Measurements from ENCODE around the gene KRT10.
"Not testable (repeated sequence)": the region's sequence is repeated elsewhere in the genome, so short reads cannot be mapped to it uniquely, and the experiment has no call there.

The KRT10 gene

DNA sequence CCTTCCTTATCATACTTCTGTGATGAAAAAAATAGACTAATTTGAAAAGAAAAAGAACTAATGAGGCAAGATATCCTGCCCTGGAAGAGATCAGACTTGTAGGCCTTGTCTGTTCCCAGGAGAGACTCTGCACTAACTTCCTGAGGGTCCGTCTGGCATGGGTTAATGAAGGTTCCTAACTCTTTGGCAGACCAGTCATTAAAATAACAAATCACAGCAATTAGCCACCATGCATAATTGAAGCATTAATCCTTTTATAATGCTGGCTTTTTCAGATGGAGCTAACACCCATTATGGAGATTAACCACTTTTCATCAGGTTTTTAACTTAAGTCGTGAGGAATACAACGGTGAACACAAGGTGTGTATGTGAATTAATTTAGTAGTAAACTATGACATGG is 10.4 kb upstream of the KRT10 start:
- DNase-seq (ENCODE audit: low read depth), result no peak

DNA sequence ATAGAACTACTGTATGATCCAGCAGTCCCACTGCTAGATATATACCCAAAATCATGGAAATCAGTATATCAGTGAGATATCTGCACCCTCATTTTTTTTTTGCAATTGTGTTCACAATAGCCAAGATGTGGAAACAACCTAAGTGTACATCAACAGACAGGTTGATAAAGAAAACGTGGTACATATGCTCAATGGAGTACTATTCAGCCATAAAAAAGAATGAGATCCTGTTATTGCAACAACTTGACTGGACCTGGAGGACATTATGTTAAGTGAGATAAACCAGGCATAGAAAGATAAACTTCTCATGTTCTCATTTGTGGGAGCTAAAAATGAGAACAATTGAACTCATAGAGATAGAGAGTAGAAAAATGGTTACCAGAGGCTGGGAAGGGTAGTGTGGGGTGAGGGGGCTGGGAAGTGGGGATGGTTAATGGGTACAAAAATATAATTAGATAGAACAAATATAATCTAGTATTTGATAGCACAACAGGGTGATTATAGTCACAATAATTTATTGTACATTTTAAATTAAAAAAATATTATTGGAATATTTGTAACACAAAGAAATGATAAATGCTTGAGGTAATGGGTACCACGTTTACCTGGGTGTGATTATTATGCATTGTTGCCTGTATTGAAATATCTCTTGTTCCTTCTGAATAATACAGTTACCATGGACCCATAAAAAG is 7.8 kb upstream of the KRT10 start:
- DNase-seq (ENCODE audit: low read depth), result no peak

DNA sequence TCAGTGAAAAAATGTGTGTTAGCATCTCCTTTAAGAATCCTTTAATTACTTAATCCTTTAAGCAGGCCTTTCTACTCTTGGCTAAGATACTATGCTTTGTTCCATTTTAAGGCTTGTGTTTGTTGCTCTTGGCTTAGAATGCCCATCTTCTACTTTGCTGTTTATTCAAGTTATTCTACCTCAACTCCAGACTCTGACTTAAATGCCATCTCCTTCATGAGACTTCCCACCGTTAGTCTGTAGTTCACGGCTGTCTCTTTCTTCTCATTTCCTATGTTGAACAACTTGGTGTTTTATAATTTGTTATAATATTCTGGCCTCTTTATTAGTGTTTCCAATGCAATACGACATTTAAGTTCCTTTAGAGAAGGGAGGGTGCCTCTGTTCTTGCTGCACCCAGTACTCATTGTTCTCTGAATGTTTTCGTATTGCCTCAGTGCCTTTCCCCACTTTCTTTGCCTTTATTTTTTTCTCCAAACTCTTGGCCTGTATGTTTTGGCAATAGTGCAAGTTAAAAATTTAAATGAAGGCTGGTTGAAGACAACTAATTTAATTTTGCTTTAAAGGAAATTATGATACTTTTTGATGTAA is 6.1 kb upstream of the KRT10 start:
- DNase-seq (ENCODE audit: low read depth), result no peak

DNA sequence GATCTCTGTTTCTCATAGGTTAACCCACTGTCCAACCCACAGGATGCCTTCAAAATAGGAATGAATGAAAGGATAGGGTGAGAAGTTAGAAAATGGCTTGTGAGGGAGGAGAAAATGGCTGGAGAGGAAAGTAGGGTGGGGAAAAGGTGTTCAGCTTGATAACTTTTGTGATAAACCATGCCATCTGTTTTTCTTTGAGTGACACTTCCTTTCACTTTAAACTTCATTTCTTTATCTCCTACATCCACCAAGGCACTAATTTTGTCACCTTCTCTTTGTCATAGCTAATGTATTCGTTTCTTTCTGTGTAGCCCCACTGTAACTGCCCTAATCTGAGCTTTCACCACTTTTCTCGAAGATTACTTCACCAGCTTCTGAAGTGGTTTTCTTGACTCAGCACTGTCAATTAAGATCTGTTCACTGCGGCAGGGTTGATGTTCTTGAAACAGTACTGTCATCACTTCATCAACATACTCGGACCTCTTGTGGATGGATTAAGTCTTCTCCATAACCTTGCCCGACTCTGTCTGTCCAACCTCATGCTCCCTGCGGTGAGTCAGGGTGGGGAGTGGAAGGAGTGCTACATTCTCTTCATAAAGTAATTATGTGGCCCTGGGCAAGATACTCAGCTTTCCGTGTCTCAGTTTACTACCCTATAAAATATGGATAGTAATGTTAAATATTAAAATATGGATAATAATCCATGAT is 5.5 kb upstream of the KRT10 start:
- no peak for DNase-seq (ENCODE audit: low read depth)

- no peak for DNase-seq (ENCODE audit: low read depth)
Observed at GRCh38 chr17:40825599-40825998, 3.2 kb upstream of the KRT10 start.

GRCh38 chr17:40824015-40824832 is 1.8 kb upstream of the KRT10 start:
- DNase-seq (ENCODE audit: low read depth), result no peak

DNA sequence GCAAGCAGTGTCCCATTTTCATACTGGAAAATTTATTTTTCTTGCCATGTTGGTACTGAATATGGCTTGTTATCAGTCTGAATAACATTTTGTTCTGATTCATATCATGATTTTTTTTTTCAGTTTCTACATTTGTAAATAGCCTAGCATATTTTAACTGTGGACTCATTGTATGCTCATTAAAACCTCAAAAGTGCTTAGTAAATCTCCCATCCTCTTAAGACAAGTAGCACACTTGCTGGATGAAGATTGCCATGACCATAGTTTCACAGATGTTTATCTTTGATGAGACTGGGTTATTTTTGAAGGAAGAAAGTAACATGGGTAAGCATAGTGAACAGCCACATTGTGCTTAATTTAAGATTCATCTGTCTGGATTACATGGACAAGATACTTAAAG is 878 bp downstream of the KRT10 start:
- DNase-seq (ENCODE audit: low read depth), result no peak

- DNase-seq (ENCODE audit: low read depth), result no peak
Observed at GRCh38 chr17:40820228-40820838, 2.1 kb downstream of the KRT10 start.

DNA sequence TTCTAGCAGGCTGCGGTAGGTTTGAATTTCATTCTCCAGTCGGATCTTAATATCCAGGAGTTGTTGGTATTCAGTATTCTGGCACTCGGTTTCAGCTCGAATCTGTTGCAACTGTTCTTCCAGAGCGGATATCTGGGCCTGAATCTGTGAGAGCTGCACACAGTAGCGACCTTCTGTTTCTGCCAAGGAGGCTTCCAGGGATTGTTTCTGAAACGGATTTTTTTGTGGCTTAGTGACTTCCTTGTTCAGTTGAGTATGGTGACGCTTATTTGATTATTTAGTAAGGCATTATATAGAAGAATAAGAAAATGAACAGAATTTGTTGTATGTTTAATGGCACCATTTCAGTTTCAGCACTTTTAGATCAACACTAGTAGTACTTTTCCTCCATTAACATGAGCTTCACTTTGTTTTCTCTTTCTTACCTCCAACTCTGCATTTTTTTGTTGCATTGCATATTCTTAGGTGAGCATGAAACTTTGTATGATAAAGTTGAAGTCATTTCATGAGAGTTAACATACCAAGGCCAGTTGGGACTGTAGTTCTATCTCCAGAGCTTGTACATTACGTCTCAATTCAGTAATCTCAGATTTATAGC is 2.8 kb downstream of the KRT10 start:
- no peak for DNase-seq (ENCODE audit: low read depth)

GRCh38 chr17:40818733-40819527 is 3.5 kb downstream of the KRT10 start:
- DNase-seq (ENCODE audit: low read depth), result peak; percentile 79

DNA sequence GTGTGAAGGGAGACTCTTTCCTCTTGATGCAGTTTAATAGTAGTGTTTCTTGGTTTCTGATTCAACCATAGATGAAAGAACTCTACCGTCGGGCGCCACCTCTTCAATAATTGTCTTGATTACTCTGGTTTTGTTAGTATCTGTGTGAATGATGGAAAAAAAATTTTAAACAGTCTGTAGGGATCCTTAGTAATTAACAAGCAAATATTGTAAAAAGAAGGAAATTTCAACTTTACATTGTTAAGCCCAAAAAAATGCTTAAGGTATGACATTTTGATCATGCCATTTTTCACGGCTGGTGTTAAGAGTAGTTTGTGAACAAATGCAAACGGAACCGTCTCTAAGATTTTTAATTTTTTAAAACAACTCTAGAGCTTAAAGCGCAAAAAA is 4.1 kb downstream of the KRT10 start:
- DNase-seq (ENCODE audit: low read depth), result no peak

DNA sequence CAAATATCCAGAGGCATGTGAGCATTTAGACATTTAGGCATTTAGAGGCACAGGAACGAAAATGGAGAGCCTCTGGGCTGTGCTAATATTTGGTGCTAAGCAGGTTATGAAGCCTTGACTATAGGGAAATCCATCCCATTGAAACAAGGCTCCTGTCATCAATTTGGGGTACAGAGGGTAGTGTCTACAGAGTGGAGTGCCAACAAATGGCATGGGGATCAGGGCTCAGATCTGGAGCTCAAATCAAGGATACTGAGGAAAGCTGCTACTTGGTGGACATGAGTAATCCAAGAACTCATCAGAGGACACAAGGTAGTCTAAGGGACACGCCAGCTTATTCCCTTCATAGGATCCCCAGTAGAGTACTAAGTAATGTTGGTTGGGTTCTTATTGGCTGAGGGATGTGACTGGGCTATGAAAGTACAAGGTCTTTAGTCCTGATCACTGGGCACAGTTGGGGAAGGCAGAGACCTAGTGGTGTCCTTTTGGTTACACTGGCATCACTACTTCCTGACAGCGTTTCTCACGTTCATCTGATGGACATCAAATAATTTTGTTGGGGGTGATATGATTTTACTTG is 5.2 kb downstream of the KRT10 start:
- no peak for DNase-seq (ENCODE audit: low read depth)

- DNase-seq (ENCODE audit: low read depth), result no peak
Observed at GRCh38 chr17:40816569-40816968, 5.8 kb downstream of the KRT10 start.

GRCh38 chr17:40815381-40815780 is 7.0 kb downstream of the KRT10 start:
- no peak for DNase-seq (ENCODE audit: low read depth)

DNA sequence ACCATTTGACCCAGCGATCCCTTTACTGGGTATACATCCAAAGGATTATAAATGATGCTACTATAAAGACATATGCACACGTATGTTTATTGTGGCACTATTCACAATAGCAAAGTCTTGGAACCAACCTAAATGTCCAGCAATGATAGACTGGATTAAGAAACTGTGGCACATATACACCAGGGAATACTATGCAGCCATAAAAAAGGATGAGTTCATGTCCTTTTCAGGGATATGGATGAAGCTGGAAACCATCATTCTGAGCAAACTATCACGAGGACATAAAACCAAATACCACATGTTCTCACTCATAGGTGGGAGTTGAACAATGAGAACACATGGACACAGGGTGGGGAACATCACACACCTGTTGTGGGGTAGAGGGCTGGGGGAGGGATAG is 7.8 kb downstream of the KRT10 start:
- not testable (repeated sequence) for DNase-seq (ENCODE audit: low read depth)

DNA sequence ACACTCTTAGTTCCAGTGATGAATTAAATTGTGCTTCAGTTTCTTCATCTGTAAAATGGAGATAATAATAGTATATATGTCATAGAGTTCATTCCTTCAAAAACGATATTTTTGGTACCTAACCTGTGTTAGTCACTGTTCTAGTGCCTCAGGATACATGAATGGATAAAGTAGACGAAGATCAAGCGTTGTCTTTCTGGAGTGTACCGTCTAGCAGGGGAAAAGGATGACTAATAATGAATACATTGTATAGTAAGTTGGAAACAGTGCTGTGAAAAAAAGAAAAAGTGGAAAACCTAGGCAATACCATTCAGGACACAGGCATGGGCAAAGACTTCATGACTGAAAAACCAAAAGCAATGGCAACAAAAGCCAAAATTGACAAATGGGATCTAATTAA is 8.6 kb downstream of the KRT10 start:
- no peak for DNase-seq (ENCODE audit: low read depth)

DNA sequence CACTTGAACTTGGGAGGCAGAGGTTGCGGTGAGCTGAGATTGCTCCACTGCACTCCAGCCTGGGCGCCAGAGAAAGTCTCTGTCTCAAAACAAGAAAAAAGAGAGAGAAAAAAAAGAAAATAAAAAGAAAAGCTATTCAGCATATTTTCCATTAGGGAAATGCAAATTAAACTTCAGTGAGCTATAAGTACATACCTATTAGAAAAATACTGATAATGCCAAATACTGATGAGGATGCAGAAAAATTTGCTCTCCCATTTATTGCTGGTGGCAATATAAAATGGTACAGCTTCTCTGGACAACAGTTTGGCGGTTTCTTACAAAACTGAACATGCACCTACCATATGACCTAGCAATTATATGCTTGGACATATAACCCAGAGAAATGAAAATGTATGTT is 9.8 kb downstream of the KRT10 start:
- DNase-seq (ENCODE audit: low read depth), result no peak

DNA sequence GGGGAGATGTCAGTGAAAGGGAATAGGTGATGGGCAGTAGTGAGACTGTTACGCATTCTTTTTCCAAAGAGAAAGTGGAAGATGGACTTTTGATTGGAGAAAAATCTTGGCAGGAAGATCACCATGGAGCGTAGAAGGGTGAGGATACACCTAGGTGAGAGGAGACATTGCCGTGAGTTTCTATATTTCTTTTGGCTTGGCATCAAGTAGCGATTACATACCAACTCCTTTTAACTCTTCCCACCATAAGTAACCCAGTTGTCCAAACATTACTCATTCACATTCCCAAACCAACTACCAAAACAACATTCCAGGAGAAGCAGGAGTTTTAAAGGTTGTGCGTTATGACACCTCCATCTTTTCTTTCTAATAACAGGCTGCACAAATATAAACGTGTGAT is 11.9 kb downstream of the KRT10 start:
- DNase-seq (ENCODE audit: low read depth), result no peak

DNA sequence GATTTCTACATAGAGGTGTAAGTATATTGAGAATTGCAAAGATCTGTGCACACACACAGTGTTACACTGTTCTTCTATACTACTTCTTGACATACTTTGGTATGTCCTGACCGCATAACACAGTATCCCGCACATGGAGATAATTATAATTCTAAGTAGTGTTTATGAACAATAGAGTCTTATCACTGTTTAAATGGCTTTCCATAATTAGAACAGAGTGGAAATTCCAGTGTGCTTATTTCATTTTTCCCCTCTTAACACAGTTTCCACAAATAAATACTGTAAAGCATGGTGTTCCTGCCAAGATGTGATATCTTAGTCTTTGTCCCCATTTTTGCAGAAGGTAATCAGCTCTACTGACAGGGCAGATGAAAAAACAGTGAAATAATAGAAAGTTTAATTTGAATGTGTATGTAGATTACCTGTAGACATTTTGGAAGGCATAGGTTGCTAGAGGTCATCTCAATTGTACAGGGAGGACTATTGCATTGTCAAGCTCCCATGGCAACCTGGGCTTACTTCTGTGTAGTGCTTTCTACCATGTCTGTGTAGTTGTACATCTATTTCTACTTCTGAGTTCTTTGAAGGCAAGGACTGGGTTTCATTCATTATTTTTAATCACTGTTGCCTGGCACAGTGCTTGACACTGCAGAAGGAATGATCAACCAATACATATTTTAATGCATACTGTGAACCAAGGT is 12.5 kb downstream of the KRT10 start:
- no peak for DNase-seq (ENCODE audit: low read depth)

DNA sequence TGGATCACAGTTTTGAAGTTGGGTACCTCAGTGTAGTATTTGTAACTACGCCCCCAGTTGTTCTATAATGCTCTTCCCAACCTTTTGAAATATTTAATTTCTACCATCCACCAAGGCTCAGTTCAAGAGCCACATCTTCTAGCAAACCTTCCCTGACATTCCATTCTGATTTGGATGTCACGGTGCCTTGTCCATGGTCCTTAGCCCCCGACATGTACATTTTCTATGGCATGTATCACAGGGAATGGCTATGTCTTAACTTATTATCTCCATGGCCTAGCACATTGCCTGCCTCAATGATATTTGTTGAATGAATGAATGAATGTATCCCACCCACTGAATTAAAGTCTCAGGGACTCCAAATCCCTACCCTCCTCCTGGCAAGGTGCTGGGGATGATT is 16.3 kb downstream of the KRT10 start:
- no peak for DNase-seq (ENCODE audit: low read depth)

All from stimulated activated CD4-positive, alpha-beta T cell treated with anti-CD3 and anti-CD28 coated beads, Interleukin-2, amount 100 ng/mL, for 4 hours (primary cell).